GM18511 (cell line): ENCODE data around the gene R3HDM4.

Source experiments
- ATAC-seq: cut with Tn5 transposase; IDR thresholded peaks from one replicate; pipeline ENCODE4 v1.9.1; 2021; ENCODE audit warnings: mild to moderate bottlenecking, moderate library complexity; ENCODE audit not compliant: unreplicated experiment

The R3HDM4 gene

DNA sequence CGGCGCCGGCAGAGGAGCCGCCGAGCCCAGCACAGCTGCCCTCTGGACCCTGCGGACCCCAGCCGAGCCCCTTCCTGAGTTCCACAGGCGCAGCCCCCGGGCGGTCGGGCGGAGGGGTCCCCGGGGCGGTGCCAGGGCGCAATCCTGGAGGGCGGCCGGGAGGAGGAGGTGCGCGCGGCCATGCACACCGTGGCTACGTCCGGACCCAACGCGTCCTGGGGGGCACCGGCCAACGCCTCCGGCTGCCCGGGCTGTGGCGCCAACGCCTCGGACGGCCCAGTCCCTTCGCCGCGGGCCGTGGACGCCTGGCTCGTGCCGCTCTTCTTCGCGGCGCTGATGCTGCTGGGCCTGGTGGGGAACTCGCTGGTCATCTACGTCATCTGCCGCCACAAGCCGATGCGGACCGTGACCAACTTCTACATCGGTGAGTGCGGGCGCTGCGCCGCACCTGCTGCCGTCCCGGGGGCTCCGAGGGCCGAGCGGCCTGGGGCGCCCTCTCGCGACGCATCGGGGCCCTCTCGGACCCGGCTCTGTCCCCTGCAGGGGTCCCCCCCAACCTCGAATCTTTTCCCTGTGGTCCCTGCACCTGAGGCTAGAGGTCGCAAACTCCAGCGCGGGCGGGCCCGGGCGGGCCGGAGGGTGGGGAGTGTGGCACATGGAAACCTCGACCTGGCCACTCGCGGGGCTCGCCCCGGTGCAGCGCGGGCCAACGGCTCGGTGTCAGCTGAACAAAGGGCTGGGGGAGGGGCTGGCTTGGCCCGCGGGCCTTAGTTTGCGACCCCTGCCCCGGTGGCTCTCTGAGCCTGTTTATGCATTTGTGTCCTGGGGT is 4.5 kb upstream of the R3HDM4 start, which contains the start of gene KISS1R:
Gene KISS1R (plus strand): TSS at position 11 of the 829 bp plus-strand sequence. CDS start 170 bp downstream, at position 181.
- ATAC-seq: no peak

DNA sequence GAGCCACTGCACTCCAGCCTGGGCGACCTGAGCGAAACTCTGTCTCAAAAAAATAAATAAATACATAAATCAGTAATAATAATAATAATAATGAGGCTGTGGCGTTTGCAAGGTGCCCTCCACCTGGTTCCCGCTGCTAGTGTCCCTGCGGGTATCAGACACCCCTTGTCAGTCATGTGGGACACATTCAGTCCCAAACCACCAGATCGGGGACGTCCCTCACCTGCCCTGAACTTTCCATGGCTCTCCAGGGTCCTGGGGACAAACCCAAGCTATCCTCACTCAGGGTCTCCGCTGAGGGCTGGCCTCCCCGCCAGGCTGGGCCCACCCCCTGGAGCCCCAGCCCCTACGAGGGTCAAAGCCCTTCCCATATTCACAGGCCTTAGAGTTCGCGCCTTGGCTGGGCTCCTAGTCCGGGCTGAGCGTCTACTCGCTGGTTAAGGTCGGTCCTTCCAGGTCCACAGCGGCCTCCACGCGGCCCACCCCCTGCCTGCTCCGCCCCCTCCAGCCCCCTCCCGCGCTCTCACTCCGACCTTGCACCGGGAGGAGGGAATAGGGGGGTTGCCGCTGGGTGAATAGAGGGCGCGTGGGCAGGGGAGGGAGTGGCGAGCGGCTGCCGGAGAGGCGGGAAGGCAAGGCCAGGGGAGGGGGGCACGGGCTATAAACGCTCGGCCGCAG is 3.8 kb upstream of the R3HDM4 start:
- no peak for ATAC-seq

- no peak for ATAC-seq
Observed at GRCh38 chr19:912181-913079, 589 bp downstream of the R3HDM4 start.

GRCh38 chr19:911197-912033 is 1.6 kb downstream of the R3HDM4 start:
- ATAC-seq: no peak

DNA sequence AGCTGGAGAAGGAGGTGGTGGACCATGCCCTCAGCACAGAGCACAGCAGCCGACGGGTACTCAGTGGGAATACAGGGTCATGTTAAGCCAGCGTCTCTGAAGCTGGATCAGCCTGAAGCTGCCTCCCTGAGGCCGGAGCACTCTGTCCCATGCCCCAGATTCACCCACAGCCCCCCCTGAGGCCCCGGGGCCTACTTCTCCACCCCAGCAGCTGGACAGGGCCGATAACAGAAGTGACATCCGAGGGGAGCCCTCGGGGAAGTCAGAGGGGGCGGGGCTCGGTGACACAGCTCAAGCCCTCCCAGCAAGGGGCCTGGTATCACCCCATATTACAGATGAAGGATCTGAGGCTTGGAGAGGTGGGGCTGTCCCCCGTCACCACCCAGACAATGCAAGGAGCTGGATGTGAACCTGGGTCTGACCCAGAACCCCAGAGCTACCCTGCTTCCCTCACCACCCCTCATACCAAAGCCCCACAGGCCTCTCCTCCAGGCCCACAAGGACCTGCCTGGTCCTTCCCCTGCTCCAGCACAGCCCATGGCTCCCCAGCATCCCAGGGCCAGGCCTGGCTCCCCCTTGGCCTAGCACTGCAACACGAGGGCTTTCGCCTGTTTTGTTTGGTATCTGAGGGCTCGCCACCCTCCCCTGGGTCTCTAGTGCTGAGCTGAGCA is 5.7 kb downstream of the R3HDM4 start:
- ATAC-seq: no peak

- no peak for ATAC-seq
Observed at GRCh38 chr19:906480-906879, 6.5 kb downstream of the R3HDM4 start.

GRCh38 chr19:904545-904944 is 8.5 kb downstream of the R3HDM4 start:
- ATAC-seq: no peak

GRCh38 chr19:903266-903797 is 9.7 kb downstream of the R3HDM4 start:
- ATAC-seq: no peak

DNA sequence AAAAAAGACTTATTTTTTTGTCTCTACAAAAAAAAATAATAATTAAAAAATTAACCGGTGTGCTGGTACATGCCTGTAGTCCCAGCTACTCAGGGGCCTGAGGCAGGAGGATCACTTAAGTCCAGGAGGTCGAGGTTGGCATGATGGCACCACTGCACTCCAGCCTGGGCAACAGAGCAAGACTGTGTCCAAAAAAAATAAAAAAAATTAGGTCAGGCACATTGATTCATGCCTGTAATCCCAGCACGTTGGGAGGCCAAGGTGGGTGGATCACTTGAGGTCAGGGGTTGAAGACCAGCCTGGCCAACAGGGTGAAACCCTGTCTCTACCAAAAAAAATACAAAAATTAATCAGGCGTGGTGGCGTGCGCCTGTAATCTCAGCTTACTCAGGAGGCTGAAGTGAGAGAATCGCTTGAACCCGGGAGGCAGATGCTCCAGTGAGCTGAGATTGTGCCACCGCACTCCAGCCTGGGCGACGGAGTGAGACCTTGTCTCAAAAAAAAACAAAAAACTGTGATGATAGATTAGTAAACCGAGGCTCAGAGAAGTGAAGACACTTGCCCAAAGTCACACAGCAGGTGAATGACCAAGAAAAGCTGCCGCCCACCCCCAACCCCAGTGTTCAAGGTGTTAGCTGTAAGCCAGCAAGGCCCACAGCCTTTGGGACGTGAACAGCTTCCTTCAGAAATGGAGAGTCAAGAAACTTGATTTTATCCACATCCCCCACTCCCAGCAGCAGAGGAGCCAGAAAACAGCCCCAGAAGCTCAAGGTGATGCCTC is 10.4 kb downstream of the R3HDM4 start:
- no peak for ATAC-seq

GRCh38 chr19:902093-902370 is 11.0 kb downstream of the R3HDM4 start:
- ATAC-seq: no peak

DNA sequence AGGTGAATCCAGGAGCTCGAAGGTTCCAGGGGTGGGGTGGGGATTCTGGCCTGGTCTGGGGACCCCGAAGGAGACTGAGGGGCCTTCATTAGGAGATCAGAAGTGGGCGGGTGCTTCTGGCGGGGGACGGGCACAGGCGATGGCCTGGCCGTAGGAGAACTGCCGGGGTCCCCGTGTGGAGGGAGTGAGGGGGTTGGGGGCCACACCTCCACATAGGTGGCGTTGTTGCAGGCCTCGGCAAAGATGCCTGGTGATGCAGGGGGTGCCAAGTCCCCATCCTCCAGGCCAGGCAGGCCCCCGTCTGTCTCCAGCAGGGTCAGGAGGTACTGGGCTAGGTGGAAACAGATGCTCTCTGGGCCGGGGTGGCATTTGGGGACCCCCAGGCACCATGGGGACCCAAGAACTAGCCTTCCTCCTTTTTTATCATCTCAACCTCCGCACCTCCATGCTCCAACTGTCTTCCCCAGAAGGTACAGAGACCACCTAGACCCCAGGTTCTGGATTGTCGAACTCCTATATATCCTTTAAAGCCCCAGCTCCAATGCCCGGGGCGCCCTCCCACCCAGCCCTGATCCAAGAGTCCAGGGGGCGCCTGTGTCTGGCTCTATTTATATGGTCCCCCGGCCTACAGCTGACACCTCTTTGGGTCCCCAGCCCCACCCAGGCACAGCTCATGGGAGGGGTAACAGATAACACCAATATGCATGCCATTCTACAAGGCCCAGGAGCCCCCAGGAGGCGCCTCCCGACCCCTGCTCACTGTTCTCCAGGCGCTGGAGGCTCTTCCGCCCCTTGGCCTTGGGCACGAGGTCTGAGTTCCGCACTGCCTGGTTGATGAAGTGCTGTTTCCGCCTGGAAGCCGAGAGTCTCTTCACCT is 11.6 kb downstream of the R3HDM4 start:
- ATAC-seq: no peak

- no peak for ATAC-seq
Observed at GRCh38 chr19:900302-901111, 12.5 kb downstream of the R3HDM4 start.

DNA sequence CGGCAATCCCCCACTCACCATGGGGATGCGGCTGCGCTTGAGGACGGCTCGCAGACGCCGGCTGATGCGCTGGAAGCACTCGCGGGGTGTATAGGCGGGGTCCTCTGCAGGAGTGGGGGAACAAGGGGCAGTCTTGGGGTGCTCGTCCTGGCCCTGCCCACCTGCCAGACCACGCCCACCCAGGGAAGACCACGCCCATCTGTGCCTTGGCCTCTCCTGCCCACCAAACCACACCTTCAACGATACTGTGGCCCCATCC is 13.0 kb downstream of the R3HDM4 start:
- ATAC-seq: no peak

- ATAC-seq: no peak
Observed at GRCh38 chr19:899336-900042, 13.5 kb downstream of the R3HDM4 start.

- no peak for ATAC-seq
Observed at GRCh38 chr19:898663-899062, 14.4 kb downstream of the R3HDM4 start.

DNA sequence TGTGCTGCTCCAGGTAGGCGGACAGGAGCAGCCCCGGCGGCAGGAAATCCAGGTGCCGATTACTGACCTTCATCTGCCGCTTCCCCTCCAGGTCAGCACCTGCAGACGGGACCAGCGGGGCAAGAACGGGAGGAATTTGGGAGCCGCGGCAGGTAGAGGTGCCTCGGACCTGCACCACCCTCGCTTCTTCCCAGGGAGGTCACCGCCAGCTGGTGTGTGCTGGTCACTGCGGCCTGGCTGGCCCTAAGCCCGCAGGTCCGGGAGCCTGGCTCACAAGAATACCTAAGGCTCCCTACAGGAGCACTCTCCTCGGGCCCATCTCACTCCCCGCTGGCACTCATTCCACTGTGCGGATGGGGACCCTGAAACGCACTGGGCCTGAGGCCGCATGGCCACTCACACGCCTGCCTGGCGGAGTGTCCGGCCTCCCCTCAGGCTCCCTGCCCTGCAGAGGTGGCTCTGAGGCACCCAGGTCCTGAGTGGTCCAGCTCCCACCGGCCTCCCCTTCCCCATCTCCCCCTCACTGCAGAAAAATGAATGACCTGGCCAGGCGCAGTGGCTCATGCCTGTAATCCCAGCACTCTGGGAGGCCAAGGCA is 15.5 kb downstream of the R3HDM4 start:
- no peak for ATAC-seq

DNA sequence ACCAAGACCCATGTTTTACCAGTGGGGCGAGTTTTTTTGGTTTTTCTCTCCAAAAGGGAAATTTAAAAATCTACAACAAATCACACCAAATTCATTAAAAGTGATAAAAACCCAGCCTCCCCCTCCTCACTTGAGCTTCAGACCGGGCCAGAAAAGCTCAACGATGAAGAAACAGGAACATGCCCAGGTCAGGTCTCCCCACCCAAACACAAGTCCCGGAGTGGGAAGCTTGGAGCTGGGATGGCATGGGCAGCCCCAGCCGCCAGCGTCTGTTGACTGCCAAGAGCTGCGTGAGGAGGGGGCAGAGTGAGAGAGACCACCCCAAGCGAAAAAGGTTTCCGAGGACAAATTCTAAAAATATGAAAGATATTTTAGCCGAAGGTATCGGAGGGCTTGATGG is 16.0 kb downstream of the R3HDM4 start:
- ATAC-seq: no peak
